GM12872 (cell line): Measurements from ENCODE around the gene ERN1.

ENCODE experiments used
- TF ChIP-seq, protein P1 (sequence below): IDR thresholded peaks from 3 replicates; pipeline ENCODE4 v1.5.1; 2011; ENCODE audit warnings: low read depth, mild to moderate bottlenecking, low read length, moderate library complexity; ENCODE audit not compliant: insufficient read depth

The ERN1 gene

DNA sequence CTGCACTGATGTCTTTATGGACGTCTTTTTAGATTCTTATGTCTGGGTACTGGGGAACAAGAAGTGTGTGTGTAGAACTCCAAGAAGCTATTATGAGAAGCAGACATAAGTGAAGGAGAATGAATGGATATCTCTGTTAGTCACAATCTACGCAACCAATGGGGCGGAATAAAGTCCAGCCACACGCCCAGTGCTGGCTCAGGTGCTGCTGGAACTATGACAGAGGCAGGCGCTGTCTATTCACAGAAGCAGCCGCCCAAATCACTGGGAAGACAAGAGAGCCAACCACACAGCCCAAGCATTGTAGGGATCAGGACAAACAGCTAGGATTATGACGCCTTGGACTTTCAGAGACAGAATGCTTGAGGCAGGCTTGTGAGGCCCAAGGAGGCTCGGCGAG is 65.6 kb downstream of the ERN1 start:
- TF ChIP-seq, protein P1, sequence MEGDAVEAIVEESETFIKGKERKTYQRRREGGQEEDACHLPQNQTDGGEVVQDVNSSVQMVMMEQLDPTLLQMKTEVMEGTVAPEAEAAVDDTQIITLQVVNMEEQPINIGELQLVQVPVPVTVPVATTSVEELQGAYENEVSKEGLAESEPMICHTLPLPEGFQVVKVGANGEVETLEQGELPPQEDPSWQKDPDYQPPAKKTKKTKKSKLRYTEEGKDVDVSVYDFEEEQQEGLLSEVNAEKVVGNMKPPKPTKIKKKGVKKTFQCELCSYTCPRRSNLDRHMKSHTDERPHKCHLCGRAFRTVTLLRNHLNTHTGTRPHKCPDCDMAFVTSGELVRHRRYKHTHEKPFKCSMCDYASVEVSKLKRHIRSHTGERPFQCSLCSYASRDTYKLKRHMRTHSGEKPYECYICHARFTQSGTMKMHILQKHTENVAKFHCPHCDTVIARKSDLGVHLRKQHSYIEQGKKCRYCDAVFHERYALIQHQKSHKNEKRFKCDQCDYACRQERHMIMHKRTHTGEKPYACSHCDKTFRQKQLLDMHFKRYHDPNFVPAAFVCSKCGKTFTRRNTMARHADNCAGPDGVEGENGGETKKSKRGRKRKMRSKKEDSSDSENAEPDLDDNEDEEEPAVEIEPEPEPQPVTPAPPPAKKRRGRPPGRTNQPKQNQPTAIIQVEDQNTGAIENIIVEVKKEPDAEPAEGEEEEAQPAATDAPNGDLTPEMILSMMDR = no peak

DNA sequence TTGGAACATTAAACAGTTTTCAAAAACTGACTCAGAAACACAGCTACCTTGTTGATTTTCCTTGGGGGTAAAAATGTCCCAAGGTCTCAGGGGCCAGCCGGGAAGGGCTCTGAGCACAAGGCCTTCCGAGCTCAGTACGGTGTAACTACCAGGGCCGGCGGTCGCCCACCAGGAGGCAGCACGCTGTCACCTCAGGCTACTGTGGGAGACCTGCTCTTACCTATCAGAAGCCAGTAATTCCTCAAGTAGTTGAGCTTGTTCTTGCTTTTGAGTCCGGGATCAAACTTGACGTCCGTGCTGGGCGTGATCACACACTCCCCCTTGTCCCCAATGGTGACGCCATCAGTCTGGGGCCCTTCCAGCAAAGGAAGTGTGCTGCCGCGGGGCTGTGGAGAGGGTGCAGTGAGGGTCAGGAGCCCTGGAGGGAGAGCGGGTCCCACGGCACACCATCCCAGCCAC is 66.1 kb downstream of the ERN1 start:
- TF ChIP-seq, protein P1 = peak; percentile 80

DNA sequence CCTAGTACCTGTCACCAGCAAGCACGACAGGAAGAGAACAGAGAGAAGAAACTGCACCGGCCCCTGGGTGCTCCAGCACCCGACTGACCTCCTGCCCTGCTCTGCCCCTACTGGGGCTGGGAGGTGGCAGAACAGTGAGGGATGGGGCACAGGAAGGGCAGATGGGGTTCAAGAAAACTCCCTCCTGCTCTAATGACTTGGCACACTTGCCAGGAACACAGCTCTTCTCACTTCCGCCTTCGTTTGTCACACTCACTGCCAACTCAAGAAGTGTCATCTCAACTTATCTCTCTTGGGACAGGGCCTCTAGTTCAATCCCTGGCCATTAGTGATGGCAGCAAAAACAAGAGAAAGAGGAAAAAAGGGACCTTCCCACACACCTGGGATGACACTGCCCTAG is 66.9 kb downstream of the ERN1 start:
- TF ChIP-seq, protein P1 = no peak

DNA sequence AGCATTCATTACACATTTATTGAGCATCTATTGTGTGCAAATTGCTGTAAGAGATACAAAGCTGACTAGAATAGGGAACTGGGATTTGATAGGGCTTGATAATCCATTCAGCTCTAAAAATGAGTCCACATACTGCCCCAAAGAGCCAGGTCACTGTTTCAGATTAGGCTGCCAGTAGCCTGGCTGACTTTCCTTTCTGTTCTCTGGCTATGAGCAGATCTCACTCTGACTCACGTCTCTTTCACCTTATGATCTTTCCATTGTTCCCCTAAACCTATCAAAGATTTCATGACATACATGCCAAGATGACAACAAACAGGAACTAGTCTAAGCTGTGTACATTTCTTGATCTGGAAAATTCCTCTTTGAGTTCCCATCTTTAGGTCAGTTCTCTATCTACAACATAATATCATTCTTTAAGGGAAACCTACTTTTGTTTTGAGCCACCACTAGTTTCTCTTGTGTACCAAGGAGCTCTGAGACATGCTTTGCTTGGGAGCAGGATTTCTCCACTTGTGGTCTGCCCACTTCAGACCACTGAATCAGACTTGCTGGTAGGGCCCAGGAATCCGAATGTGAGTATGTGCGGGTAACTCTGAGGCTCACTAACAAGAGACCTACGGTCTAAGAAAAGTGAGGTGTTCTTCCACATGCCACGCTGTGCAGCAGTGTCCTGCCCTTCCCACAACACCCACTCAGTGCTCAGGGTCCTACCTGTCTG is 68.6 kb downstream of the ERN1 start:
- TF ChIP-seq, protein P1 = no peak

DNA sequence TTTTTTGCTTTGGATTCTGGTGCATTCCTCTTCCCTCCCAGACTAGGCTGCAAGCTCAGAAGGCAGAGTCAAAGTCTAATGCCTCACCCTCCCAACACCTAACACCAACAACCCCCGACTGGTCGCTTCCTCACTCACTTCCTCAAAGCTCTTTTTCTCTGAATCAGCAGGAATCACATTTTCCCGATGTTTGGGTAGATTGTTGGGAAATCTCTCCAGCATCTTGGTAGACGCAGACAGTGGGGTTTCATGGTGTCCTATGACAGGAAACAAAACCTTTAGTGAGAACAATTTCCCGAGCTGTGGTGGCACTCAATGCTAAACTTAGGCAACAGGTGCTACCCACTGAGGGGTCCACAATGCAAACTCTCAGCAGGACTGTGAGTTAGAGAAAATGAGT is 69.6 kb downstream of the ERN1 start:
- TF ChIP-seq, protein P1 = no peak

DNA sequence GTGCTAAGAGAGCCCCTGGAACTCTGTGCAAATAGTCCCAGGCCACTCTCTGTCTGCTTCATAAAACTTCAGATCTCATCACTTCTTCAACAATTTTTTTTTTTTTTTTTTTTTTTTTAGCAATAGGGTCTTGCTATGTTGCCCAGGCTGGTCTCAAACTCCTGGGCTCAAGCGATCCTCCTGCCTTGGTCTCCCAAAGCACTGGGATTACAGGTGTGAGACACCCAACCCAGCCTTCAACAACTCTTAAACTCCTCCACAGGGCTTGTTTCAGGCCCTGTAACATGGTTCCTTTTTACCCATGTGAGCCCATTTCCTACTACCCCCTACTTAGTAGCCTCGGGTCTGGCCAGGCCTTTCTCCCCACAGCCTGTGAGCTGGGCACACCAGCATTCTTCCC is 70.2 kb downstream of the ERN1 start:
- TF ChIP-seq, protein P1 = no peak

DNA sequence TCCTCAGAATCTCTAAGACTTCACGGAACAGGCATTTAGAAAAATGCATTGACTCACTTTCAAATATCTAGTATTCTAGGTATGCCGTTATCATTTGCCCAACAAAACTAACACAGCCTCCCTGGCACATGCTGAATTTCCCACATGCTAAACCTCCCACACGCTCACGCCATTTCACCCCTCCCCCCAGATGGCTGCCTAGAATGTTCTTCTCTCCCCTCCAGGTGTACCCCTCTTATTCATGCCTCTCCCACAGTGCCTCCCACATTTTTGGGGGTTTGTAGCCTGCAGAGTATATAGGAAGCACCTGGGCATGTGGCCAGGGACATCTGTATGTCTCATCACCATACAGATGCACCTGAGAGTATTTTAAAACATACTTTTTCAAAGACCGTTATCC is 71.3 kb downstream of the ERN1 start:
- TF ChIP-seq, protein P1 = no peak
